ENCODE measurements around the gene RPS6KA2. TPM values are rescaled to one million over a fixed set of nuclear protein-coding genes. Genes with fewer than 3 reads are reported as not detected.

Gene RPS6KA2
- total RNA-seq, 1 experiment from 2014 or later = 12.3 TPM

DNA sequence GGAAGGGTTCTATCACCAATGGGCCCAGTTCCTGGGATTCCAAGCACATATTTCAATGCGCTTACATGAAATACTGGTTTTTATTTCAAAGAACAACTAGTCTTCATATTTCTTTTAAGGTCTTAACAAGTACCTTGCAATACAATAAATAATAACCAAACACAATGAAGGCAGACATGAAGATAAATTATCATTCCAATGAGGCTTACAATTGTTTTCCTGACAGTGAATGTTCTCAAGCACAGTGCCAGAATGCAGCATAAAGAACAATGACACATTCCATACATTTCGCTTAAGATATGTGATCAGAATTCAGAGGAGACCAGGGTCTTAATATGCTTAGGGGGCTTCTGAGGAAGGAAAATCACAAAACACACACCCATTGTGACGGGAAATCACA, 66.8 kb downstream of the RPS6KA2 start:
- H3T11ph ChIP-seq (ENCODE audit: low read length) = no peak overlapping the region
- no peaks in the 10 kb centered on the region for H4K20me1 ChIP-seq (ENCODE audit: control insufficient read depth, insufficient read depth, insufficient read length)
- no peak overlapping the region for H3K27ac Mint-ChIP-seq
- no peak overlapping the region for H2BK5ac ChIP-seq (ENCODE audit: insufficient read length, low read length)
- H3K56ac ChIP-seq (ENCODE audit: insufficient read length, low read depth, low read length) = no peak overlapping the region
- WGBS (ENCODE audit: extremely low coverage, insufficient read length, low lambda C conversion rate) = no CpG with 5 or more reads among the region's 3 CpGs
- TF ChIP-seq, protein P1, sequence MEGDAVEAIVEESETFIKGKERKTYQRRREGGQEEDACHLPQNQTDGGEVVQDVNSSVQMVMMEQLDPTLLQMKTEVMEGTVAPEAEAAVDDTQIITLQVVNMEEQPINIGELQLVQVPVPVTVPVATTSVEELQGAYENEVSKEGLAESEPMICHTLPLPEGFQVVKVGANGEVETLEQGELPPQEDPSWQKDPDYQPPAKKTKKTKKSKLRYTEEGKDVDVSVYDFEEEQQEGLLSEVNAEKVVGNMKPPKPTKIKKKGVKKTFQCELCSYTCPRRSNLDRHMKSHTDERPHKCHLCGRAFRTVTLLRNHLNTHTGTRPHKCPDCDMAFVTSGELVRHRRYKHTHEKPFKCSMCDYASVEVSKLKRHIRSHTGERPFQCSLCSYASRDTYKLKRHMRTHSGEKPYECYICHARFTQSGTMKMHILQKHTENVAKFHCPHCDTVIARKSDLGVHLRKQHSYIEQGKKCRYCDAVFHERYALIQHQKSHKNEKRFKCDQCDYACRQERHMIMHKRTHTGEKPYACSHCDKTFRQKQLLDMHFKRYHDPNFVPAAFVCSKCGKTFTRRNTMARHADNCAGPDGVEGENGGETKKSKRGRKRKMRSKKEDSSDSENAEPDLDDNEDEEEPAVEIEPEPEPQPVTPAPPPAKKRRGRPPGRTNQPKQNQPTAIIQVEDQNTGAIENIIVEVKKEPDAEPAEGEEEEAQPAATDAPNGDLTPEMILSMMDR (conservative IDR thresholded peaks at IDR 0.05) = no peak
- no peak overlapping the region for H2BK12ac ChIP-seq (ENCODE audit: insufficient read length, low read depth, low read length)
- H2AFZ ChIP-seq (ENCODE audit: low read length) = no peak overlapping the region
- peaks cover 28 to 31% of the 10 kb centered on the region in 2 experiments for H3K4me1 Mint-ChIP-seq
- H2AK5ac ChIP-seq (ENCODE audit: insufficient read length, low read length) = no peak overlapping the region
- H3K9me3 ChIP-seq (ENCODE audit: control insufficient read depth, low read depth, low read length) = no peaks in the 10 kb centered on the region
- H3K9ac ChIP-seq (ENCODE audit: extremely low read depth, insufficient read length, low read length) = no peak overlapping the region
- H3K27ac ChIP-seq (ENCODE audit: insufficient read length, low read depth, low read length) = no peak overlapping the region
- no peak overlapping the region for H2BK120ac ChIP-seq (ENCODE audit: low read depth, low read length, poor library complexity, severe bottlenecking)
- H3K23ac ChIP-seq (ENCODE audit: insufficient read length, low read depth, low read length) = no peak overlapping the region
- H3K79me1 ChIP-seq (ENCODE audit: insufficient read depth, low read depth, low read length, poor library complexity, severe bottlenecking) = no peaks in the 10 kb centered on the region
- no peak overlapping the region for H4K91ac ChIP-seq (ENCODE audit: insufficient read length, low read depth, low read length)
- H2BK20ac ChIP-seq (ENCODE audit: low read depth, low read length, poor library complexity, severe bottlenecking) = no peak overlapping the region
- H4K8ac ChIP-seq (replicated peaks; ENCODE audit: insufficient read length, low read depth, low read length) = no peak overlapping the region
- no peaks in the 10 kb centered on the region; a peak in 1 of 7 replicates for H3K36me3 Mint-ChIP-seq (ENCODE audit: insufficient read depth in 1 of 3, low read depth in 3 of 3)
- no peaks in the 10 kb centered on the region for H3K23me2 ChIP-seq (ENCODE audit: insufficient read length, low read depth, low read length, poor library complexity, severe bottlenecking)
- no peak overlapping the region for H3K4me3 Mint-ChIP-seq
- no peak overlapping the region for H3K14ac ChIP-seq (ENCODE audit: insufficient read depth, low read length)
- no peak overlapping the region for H3K4ac ChIP-seq (ENCODE audit: low read depth, low read length)
- no peaks in the 10 kb centered on the region; a peak in 1 of 5 replicates for H3K9me3 Mint-ChIP-seq
- peaks cover 4% of the 10 kb centered on the region; the same call in 1 of the 2 replicates for H3K79me2 ChIP-seq (ENCODE audit: insufficient read depth, low read length)
- no peak overlapping the region for H3K4me2 ChIP-seq (ENCODE audit: insufficient read depth, insufficient read length, low read length)
- no peak overlapping the region for H3K18ac ChIP-seq (ENCODE audit: insufficient read length, low read depth, low read length)
- H3K4me1 ChIP-seq (ENCODE audit: insufficient read depth, low read length) = peaks cover 5% of the 10 kb centered on the region; the same call in 1 of the 2 replicates
- H2BK15ac ChIP-seq (ENCODE audit: low read depth, low read length) = no peak overlapping the region
- DNase-seq = no peak
- H3K27me3 Mint-ChIP-seq (ENCODE audit: low read depth) = no peaks in the 10 kb centered on the region
- H4K5ac ChIP-seq (ENCODE audit: insufficient read length, low read depth, low read length) = no peak overlapping the region
- no peaks in the 10 kb centered on the region for H3K27me3 ChIP-seq (ENCODE audit: insufficient read depth, low read length)
